GM18498 (cell line): ENCODE measurements around the gene PLCXD1.
A peak's percentile ranks its signal among the peaks of the same experiment; 100 is the strongest.
"Not testable (repeated sequence)": the region's sequence is repeated elsewhere in the genome, so short reads cannot be mapped to it uniquely, and the experiment has no call there.

Source experiments
- ATAC-seq: cut with Tn5 transposase; IDR thresholded peaks from one replicate; pipeline ENCODE4 v1.9.1; 2021; ENCODE audit warnings: mild to moderate bottlenecking, moderate library complexity; ENCODE audit not compliant: unreplicated experiment

The PLCXD1 gene

DNA sequence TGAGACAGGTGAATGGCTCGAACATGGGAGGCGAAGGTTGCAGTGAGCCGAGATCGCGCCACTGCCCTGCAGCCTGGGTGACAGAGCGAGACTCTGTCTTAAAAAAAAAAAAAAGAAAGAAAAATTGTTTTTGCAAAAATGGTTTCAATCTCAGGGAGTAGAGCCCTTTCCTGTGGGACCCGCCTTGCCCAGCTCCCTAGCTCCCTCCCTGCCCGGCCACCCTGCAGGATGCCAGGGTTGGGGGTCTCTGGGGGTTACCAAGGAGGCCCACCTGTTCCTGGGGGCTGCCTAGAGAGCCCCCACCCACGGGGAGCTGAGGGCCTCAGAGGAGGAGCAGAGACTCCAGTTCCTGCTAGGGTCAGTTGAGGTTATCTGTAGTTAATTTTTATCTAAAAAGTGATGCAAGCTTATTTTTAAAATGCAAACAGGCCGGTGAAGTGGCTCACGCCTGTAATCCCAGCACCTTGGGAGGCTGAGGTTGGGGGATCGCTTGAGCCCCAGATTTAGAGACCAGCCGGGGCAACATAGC lies 18.7 kb upstream of the PLCXD1 start:
- no peak for ATAC-seq

- not testable (repeated sequence) for ATAC-seq
Measured at GRCh38 chrX:264006-264405, 17.2 kb upstream of the PLCXD1 start.

DNA sequence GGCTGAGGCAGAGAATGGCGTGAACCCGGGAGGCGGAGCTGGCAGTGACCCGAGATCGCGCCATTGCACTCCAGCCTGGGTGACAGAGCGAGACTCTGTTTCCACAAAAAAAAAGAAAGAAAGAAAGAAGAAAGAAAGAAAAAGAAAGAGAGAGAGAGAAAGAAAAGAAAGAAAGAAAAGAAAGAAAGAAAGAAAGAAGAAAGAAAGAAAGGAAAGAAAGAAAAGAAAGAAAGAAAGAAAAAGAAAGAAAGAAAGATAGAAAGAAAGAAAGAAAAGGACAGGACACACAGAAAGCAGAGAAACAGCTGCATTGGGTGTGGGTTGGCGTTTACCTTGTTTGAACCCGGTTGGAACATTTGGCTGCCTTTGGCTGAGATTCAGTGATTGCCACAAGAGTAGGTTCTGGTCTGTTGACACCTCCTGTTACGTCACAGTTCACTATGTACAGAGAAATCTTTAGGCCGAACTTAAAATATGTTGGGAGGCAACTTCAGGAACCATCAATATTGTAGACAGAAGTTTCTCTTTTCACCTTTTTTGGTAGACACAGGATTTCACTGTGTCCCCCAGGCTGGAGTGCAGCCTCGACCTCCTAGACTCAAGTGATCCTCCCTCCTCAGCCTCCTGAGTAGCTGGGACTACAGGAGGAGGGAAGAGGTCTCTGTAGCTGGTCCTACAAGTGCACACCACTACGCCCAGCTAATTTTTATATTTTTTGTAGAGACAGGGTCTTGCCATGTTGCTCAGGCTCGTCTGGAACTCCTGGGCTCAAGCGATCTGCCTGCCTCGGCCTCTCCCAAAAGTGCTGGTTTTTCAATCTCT lies 16.3 kb upstream of the PLCXD1 start:
- no peak for ATAC-seq

DNA sequence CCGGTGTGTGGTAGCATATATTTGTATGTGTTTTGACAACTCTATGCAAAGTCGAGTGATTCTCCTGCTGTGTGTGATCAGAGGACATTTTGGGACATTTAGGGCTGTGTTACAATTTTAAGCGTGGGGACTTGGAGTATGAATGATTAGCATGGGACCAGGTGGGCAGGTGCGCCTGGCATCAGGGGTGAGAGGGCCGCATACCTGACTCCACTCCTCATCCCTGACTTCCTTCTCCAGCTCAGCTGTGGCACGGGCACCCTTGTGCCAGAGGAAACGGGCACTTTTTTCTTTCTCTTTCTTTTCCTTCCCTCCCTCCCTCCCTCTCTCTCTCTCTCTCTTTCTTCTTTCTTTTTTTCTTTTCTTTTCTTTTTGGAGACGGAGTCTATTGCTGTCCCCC lies 15.7 kb upstream of the PLCXD1 start:
- no peak for ATAC-seq

DNA sequence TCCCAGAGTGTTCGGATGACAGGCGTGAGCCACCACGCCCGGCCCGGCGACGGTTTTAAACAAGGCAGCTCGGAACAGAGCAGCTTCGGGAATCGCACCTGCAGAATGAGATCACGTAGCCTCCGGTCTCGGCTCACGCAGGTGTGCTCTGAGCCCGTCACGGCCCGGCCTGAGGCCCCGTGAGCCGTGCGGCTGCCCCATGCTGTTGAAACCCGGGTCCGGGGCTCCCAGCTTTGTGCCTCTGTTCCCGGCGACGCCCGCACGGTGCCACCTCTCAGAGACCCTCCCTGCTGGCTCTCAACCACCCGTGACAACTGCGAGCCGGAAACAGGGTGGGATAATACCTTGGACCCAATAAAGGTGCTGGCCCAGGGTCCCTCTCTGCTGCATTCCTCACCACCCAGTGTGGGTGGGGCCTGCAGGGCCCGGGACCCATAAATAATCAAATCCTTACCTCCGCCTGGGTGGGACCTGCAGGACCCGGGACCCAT lies 13.4 kb upstream of the PLCXD1 start:
- ATAC-seq, result no peak

DNA sequence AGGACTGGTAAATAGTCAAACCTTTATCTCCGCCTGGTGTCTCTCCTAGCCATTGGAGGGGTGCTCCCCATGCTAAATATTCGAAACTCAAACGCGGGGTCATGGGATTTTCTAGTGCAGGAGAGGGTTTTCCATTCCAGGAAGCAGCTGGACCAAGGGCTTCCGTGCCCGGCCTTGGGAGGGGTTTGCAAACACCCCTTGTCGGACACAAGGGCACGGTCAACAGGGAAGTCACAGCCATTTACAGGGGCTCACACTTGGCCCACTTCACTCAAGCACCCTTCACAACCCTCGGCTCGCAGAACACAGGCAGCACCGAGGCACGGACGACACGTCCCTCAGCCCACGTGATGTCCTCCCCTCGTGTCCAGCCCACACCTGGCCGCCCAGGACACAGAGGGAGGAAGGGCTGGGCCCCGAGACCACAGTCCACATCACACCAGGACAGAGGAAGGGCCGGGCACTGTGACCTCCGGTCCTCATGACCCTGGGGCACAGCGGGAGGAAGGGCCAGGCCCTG lies 10.3 kb upstream of the PLCXD1 start:
- no peak for ATAC-seq

DNA sequence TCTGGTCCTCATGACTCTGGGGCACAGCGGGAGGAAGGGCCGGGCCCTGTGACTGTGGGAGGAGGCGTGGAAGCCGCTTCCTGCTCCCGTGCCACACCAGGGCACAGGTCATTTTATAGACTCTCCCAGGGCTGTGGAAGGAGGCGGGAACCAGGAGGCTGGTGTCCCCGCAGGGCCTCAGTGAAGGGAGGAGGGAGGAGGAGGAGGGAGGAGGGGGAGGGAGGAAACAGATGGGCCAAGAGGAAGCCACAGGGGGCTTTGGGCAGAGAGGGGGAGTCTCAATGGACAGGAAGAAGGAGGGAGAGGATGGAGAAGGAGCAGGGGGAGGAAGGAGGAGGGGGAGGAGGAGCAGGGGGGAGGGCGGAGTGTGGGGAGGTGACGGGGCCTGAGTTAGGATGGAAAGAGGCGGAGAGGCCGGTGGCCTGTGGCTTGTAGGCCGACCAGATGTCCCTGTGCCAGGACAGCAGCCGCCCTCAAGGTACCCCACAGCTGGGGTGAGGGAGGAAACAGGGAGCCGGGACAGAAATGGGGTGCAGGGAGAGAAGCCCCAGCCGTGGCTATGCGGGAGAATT lies 6.2 kb upstream of the PLCXD1 start:
- ATAC-seq, result no peak

DNA sequence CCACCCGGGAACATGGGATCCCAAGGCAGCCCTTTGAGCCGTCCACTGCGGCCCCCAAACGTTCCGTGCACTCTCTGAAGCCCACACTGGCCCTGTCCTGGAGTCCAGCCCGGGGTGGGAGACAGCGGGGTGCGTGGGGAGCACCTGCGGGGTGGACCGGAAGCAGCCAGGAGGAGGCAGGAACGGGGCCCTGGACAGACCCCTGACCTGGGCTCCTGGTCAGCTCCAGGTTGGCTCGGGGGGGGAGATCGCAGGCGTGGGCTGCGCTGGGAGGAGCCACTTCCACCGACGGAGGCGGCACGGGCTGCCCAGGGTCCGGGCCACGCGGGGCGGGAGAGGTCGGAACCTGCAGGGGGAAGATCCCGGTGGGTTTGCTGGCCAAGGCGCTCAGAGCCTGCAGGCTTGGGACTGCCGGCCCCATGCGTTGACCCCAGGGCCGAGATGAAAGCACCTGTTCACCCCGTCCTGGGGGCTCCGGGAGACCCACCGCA lies 5.7 kb upstream of the PLCXD1 start:
- peak; percentile 42 for ATAC-seq

- ATAC-seq, result peak; percentile 78
Measured at GRCh38 chrX:275967-276580, 5.1 kb upstream of the PLCXD1 start.

- ATAC-seq, result peak; percentile 35
Measured at GRCh38 chrX:276581-277201, 4.5 kb upstream of the PLCXD1 start.

DNA sequence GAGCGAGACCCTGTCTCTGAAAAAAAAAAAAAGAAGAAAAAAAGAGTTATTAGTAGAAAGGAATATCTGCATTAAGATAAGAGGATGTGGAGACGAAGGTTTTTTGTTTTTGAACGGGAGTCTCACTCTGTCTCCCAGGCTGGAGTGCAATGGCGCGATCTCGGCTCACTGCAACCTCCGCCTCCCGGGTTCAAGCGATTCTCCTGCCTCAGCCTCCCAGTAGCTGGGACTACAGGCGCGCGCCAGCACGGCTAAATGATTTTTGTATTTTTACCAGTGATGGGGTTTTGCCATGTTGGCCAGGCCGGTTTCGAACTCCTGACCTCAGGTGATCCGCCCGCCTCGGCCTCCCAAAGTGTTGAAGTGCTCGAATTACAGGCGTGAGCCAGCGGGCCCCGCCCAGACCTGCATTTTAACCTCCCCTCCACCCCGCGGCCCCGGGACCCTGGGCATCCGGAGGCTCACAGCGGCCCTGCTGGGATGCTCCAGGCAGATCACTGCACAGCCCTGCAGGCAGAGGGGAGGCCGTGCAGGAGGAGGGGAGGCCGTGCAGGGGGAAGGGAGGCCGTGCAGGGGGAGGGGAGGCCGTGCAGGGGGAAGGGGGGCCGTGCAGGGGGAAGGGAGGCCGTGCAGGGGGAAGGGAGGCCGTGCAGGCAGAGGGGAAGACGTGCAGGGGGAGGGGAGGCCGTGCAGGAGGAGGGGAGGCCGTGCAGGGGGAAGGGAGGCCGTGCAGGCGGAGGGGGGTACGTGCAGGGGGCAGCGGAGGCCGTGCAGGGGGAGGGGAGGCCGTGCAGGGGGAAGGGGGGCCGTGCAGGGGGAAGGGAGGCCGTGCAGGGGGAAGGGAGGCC lies 1.2 kb upstream of the PLCXD1 start:
- not testable (repeated sequence) for ATAC-seq

DNA sequence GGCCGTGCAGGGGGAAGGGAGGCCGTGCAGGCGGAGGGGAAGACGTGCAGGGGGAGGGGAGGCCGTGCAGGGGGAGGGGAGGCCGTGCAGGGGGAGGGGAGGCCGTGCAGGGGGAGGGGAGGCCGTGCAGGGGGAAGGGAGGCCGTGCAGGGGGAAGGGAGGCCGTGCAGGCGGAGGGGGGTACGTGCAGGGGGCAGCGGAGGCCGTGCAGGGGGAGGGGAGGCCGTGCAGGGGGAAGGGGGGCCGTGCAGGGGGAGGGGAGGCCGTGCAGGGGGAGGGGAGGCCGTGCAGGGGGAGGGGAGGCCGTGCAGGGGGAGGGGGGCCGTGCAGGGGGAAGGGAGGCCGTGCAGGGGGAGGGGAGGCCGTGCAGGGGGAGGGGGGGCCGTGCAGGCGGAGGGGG lies 459 bp upstream of the PLCXD1 start:
- ATAC-seq, result not testable (repeated sequence)

DNA sequence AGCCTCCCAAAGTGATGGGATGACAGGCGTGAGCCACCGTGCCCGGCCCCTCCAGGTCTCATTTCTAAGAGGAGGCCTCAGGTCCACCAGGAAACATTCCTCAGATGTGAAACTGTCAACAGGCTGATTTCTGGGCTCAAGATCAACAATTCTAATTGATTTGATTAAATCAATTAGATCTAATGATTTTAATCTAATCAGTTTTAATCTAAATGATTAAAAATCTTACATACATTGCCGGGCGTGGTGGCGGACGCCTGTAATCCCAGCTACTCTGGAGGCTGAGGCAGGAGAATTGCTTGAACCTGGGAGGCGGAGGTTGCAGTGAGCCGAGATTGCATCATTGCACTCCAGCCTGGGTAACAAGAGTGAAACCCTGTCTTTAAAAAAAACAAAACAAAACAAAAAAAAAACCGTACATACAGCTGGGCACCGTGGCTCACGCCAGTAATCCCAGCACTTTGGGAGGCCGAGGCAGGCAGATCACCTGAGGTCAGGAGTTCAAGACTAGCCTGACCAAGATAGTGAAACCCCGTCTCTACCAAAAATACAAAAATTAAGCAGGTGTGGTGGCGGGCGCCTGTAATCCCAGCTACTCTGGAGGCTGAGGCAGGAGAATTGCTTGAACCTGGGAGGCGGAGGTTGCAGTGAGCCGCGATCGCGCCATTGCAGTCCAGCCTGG lies 960 bp downstream of the PLCXD1 start:
- not testable (repeated sequence) for ATAC-seq

- ATAC-seq, result peak; percentile 98
Measured at GRCh38 chrX:283115-283845, 2.1 kb downstream of the PLCXD1 start.

GRCh38 chrX:285076-285677 lies 4.0 kb downstream of the PLCXD1 start:
- no peak for ATAC-seq

GRCh38 chrX:287670-288069 lies 6.5 kb downstream of the PLCXD1 start:
- ATAC-seq, result no peak

DNA sequence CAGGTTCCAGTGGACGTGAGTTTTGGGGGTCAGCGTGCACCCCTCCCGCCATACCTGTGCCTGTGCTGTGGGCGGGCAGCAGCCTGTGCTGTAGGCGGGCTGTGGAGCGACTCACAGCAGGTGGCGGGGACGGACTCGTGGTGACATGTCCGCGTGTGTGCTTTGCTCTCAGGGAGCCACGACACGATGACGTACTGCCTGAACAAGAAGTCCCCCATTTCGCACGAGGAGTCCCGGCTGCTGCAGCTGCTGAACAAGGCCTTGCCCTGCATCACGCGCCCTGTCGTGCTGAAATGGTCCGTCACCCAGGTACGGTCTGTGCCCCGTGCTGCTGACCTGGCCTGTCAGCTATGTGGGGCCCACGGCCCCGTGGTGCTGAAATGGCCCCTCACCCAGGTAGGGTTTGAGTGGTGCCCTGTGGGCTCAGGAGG lies 7.4 kb downstream of the PLCXD1 start:
- ATAC-seq, result no peak

GRCh38 chrX:290476-291166 lies 9.4 kb downstream of the PLCXD1 start:
- no peak for ATAC-seq
